GM21723 (cell line): ENCODE results near the gene TDRD6.
A peak's percentile ranks its signal among the peaks of the same experiment; 100 is the strongest.
"Not testable (repeated sequence)": the region's sequence is repeated elsewhere in the genome, so short reads cannot be mapped to it uniquely, and the experiment has no call there.

Experiments used
- ATAC-seq: cut with Tn5 transposase; IDR thresholded peaks from one replicate; pipeline ENCODE4 v1.9.1; 2021; ENCODE audit warnings: mild to moderate bottlenecking, moderate library complexity; ENCODE audit not compliant: unreplicated experiment

TDRD6 gene

GRCh38 chr6:46687619-46688097 lies at the start of gene TDRD6:
TDRD6 (plus strand) TSS chr6:46687885; CDS start chr6:46688129, 244 bp downstream.
- ATAC-seq: no peak

GRCh38 chr6:46637933-46638332 lies 49.8 kb upstream of the TDRD6 start:
- no peak for ATAC-seq

GRCh38 chr6:46638650-46639049 lies 49.0 kb upstream of the TDRD6 start:
- ATAC-seq: no peak

GRCh38 chr6:46642928-46643751 lies 44.5 kb upstream of the TDRD6 start:
- no peak for ATAC-seq

- ATAC-seq: no peak
Measured at GRCh38 chr6:46645265-46645664, 42.4 kb upstream of the TDRD6 start.

GRCh38 chr6:46648108-46648507 lies 39.6 kb upstream of the TDRD6 start:
- ATAC-seq: not testable (repeated sequence)

GRCh38 chr6:46648869-46649492 lies 38.7 kb upstream of the TDRD6 start:
- no peak for ATAC-seq

- no peak for ATAC-seq
Measured at GRCh38 chr6:46651006-46651405, 36.7 kb upstream of the TDRD6 start.

- ATAC-seq: no peak
Measured at GRCh38 chr6:46651816-46652215, 35.9 kb upstream of the TDRD6 start.

GRCh38 chr6:46652232-46652602 lies 35.5 kb upstream of the TDRD6 start:
- ATAC-seq: no peak

GRCh38 chr6:46652603-46653438 lies 34.9 kb upstream of the TDRD6 start, which contains the start of the genes CYP39A1 and SLC25A27:
CYP39A1 (minus strand) TSS chr6:46652818; CDS start chr6:46652582, 236 bp downstream.
SLC25A27 (plus strand) TSS chr6:46652975; CDS start chr6:46653193, 218 bp downstream.
- ATAC-seq: peak; percentile 100

- no peak for ATAC-seq
Measured at GRCh38 chr6:46653439-46654195, 34.1 kb upstream of the TDRD6 start.

- no peak for ATAC-seq
Measured at GRCh38 chr6:46655803-46656202, 31.9 kb upstream of the TDRD6 start.

GRCh38 chr6:46657642-46658041 lies 30.0 kb upstream of the TDRD6 start:
- ATAC-seq: no peak

- ATAC-seq: no peak
Measured at GRCh38 chr6:46661483-46661882, 26.2 kb upstream of the TDRD6 start.

GRCh38 chr6:46667377-46667776 lies 20.3 kb upstream of the TDRD6 start:
- no peak for ATAC-seq

GRCh38 chr6:46674410-46674809 lies 13.3 kb upstream of the TDRD6 start:
- no peak for ATAC-seq

GRCh38 chr6:46676604-46677313 lies 10.9 kb upstream of the TDRD6 start:
- ATAC-seq: no peak

- no peak for ATAC-seq
Measured at GRCh38 chr6:46677314-46677654, 10.4 kb upstream of the TDRD6 start.

- ATAC-seq: no peak
Measured at GRCh38 chr6:46684771-46685170, 2.9 kb upstream of the TDRD6 start.
